HEK293 (cell line): ENCODE measurements around the gene SZT2.
A peak's percentile ranks its signal among the peaks of the same experiment; 100 is the strongest.
"Not testable (repeated sequence)": the region's sequence is repeated elsewhere in the genome, so short reads cannot be mapped to it uniquely, and the experiment has no call there.

ENCODE experiments used
- CTCF ChIA-PET: fragments of 350-600 bp; formaldehyde crosslinking; extraction: SDS; loops from one replicate; lab custom pipeline; 2021; ENCODE audit warnings: antibody characterized with exemption; lab: Yijun Ruan, JAX
- POLR2A ChIA-PET: fragments of 300-600 bp; formaldehyde crosslinking; extraction: SDS; loops from one replicate; lab custom pipeline; 2020; ENCODE audit warnings: antibody characterized with exemption, inconsistent platforms; lab: Yijun Ruan, JAX
- H3K27ac ChIP-seq: fragments of 200-500 bp; sonication (Bioruptor generic); 2 replicates; pipeline ENCODE4 v1.5.1; 2014; ENCODE audit warnings: low read depth, low read length, control low read depth, inconsistent platforms; ENCODE audit errors: extremely low read depth
- H3K36me3 ChIP-seq, 2 experiments: fragments of 200-500 bp in 1 of 2; sonication (Bioruptor generic) in 1 of 2; 1 replicate in 1 of 2; 2 replicates in 1 of 2; pipeline ENCODE4 v1.5.1; 2014 to 2017; ENCODE audit warnings: inconsistent platforms in 2 of 2, low read length in 2 of 2; ENCODE audit not compliant: control insufficient read depth in 2 of 2, insufficient read depth in 1 of 2
- H3K4me1 ChIP-seq: fragments of 200-500 bp; sonication (Bioruptor generic); 2 replicates; pipeline ENCODE4 v1.5.1; 2014; ENCODE audit warnings: mild to moderate bottlenecking, low read length, inconsistent platforms; ENCODE audit not compliant: control insufficient read depth, insufficient read depth
- H3K4me3 ChIP-seq: 2 replicates; pipeline ENCODE4 v1.5.1; 2011; ENCODE audit warnings: low read depth, mild to moderate bottlenecking, control low read depth, low read length, moderate library complexity
- H3K9me3 ChIP-seq: fragments of 200-500 bp; sonication (Bioruptor generic); 2 replicates; pipeline ENCODE4 v1.5.1; 2014; ENCODE audit warnings: low read depth, low read length, inconsistent platforms; ENCODE audit not compliant: control insufficient read depth, insufficient read depth
- AEBP2 ChIP-seq: fragments of 450-650 bp; formaldehyde crosslinking; IDR thresholded peaks from 2 replicates; pipeline ENCODE4 v1.5.1; 2016; ENCODE audit warnings: missing biosample characterization, missing genetic modification characterization, borderline replicate concordance
- FEZF1 ChIP-seq: fragments of 450-650 bp; formaldehyde crosslinking; IDR thresholded peaks from 2 replicates; pipeline ENCODE4 v1.5.1; 2016; ENCODE audit warnings: missing biosample characterization, missing genetic modification characterization
- HOXC10 ChIP-seq: sonication (generic); formaldehyde crosslinking; IDR thresholded peaks from 2 replicates; pipeline ENCODE4 v1.8.1; 2023; ENCODE audit warnings: mild to moderate bottlenecking, missing genetic modification reagents
- ZBTB1 ChIP-seq: fragments of 450-650 bp; formaldehyde crosslinking; IDR thresholded peaks from 2 replicates; pipeline ENCODE4 v1.5.1; 2016; ENCODE audit warnings: missing biosample characterization, missing genetic modification characterization
- ZNF10 ChIP-seq: fragments of 450-650 bp; formaldehyde crosslinking; IDR thresholded peaks from 2 replicates; pipeline ENCODE4 v1.5.1; 2017; ENCODE audit warnings: missing biosample characterization, missing genetic modification characterization
- ZNF112 ChIP-seq: fragments of 450-650 bp; formaldehyde crosslinking; IDR thresholded peaks from 2 replicates; pipeline ENCODE4 v1.5.0; 2017; ENCODE audit warnings: missing biosample characterization, missing genetic modification characterization
- ZNF138 ChIP-seq: fragments of 450-650 bp; formaldehyde crosslinking; IDR thresholded peaks from 2 replicates; pipeline ENCODE4 v1.5.1; 2016; ENCODE audit warnings: missing biosample characterization, missing genetic modification characterization, borderline replicate concordance
- ZNF18 ChIP-seq: fragments of 450-650 bp; formaldehyde crosslinking; IDR thresholded peaks from 2 replicates; pipeline ENCODE4 v1.5.1; 2016; ENCODE audit warnings: missing biosample characterization, missing genetic modification characterization
- ZNF202 ChIP-seq: fragments of 450-650 bp; formaldehyde crosslinking; IDR thresholded peaks from 2 replicates; pipeline ENCODE4 v1.5.1; 2016; ENCODE audit warnings: missing biosample characterization, missing genetic modification characterization, borderline replicate concordance
- ZNF324 ChIP-seq: fragments of 450-650 bp; formaldehyde crosslinking; IDR thresholded peaks from 2 replicates; pipeline ENCODE4 v1.5.1; 2016; ENCODE audit warnings: missing biosample characterization, missing genetic modification characterization
- ZNF501 ChIP-seq: fragments of 450-650 bp; formaldehyde crosslinking; IDR thresholded peaks from 2 replicates; pipeline ENCODE4 v1.5.1; 2016; ENCODE audit warnings: missing biosample characterization, missing genetic modification characterization
- ZNF548 ChIP-seq: fragments of 450-650 bp; formaldehyde crosslinking; IDR thresholded peaks from 2 replicates; pipeline ENCODE4 v1.5.1; 2016; ENCODE audit warnings: missing biosample characterization, missing genetic modification characterization
- ZNF624 ChIP-seq: fragments of 450-650 bp; formaldehyde crosslinking; IDR thresholded peaks from 2 replicates; pipeline ENCODE4 v1.5.1; 2017; ENCODE audit warnings: missing biosample characterization, missing genetic modification characterization
- ZSCAN5A ChIP-seq: fragments of 450-650 bp; formaldehyde crosslinking; IDR thresholded peaks from 2 replicates; pipeline ENCODE4 v1.5.1; 2016; ENCODE audit warnings: missing biosample characterization, missing genetic modification characterization
- TF ChIP-seq, protein P1 (sequence below): fragments of 450-650 bp; IDR thresholded peaks from 2 replicates; pipeline ENCODE4 v1.5.1; 2018; ENCODE audit warnings: missing biosample characterization, mild to moderate bottlenecking, missing genetic modification characterization
- TF ChIP-seq, protein P2 (sequence below): IDR thresholded peaks from 2 replicates; pipeline ENCODE4 v1.6.1; 2011; ENCODE audit warnings: mild to moderate bottlenecking, low read depth, low read length, borderline replicate concordance

SZT2 gene

GRCh38 chr1:43396059-43396458, 6.4 kb downstream of the SZT2 start (continued):
- TF ChIP-seq, protein P1, sequence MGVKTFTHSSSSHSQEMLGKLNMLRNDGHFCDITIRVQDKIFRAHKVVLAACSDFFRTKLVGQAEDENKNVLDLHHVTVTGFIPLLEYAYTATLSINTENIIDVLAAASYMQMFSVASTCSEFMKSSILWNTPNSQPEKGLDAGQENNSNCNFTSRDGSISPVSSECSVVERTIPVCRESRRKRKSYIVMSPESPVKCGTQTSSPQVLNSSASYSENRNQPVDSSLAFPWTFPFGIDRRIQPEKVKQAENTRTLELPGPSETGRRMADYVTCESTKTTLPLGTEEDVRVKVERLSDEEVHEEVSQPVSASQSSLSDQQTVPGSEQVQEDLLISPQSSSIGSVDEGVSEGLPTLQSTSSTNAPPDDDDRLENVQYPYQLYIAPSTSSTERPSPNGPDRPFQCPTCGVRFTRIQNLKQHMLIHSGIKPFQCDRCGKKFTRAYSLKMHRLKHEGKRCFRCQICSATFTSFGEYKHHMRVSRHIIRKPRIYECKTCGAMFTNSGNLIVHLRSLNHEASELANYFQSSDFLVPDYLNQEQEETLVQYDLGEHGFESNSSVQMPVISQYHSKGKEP = peak; percentile 78
- TF ChIP-seq ZBTB1 (tag by site-specific recombination) (no peak), ZSCAN5A (no peak), ZNF548 (tag by site-specific recombination) (no peak)

DNA sequence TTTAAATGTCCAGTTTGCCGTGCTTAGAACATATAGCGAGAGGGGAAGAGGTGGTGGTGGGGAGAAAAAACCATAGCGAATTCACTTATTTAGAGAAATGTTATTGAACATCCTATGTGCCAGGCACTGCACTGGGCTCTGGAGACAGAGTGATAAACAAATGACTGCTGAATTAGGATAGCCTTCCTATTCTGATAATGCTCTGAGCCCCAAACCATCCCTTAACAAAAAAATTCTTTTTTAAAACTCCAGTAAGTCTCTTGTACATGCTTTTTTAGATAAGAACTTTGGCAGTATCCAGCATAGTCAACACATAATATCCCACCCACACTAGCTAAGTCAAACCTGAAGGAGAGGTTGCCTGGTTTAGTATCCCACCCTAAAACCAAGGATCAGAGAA, 8.5 kb downstream of the SZT2 start:
- H3K9me3 ChIP-seq = no peaks in the 10 kb centered on the region
- peaks cover 0 to 5% of the 10 kb centered on the region in 2 experiments for H3K36me3 ChIP-seq
- ChIA-PET POLR2A (no interaction called here), CTCF (interaction anchor here (0.6 to 1.9 kb wide), 2 partner anchors 17 to 322 kb away, joined by 3 to 8 read pairs; no protein-coding TSS in a partner anchor)
- H3K4me3 ChIP-seq = no peak overlapping the region
- no peak overlapping the region for H3K27ac ChIP-seq
- TF ChIP-seq ZNF138 (tag by site-specific recombination) (no peak), FEZF1 (tag by site-specific recombination) (no peak), ZNF624 (tag by site-specific recombination) (no peak), ZNF202 (tag by site-specific recombination) (no peak), ZNF10 (tag by site-specific recombination) (no peak), HOXC10 (no peak), ZNF112 (tag by site-specific recombination) (no peak), ZNF324 (tag by site-specific recombination) (no peak), ZNF501 (no peak), ZNF18 (tag by site-specific recombination) (no peak), AEBP2 (no peak)
- TF ChIP-seq, protein P2, sequence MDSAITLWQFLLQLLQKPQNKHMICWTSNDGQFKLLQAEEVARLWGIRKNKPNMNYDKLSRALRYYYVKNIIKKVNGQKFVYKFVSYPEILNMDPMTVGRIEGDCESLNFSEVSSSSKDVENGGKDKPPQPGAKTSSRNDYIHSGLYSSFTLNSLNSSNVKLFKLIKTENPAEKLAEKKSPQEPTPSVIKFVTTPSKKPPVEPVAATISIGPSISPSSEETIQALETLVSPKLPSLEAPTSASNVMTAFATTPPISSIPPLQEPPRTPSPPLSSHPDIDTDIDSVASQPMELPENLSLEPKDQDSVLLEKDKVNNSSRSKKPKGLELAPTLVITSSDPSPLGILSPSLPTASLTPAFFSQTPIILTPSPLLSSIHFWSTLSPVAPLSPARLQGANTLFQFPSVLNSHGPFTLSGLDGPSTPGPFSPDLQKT = no peak
- peaks cover 11% of the 10 kb centered on the region for H3K4me1 ChIP-seq

GRCh38 chr1:43400441-43400840, 10.7 kb downstream of the SZT2 start:
- H3K4me3 ChIP-seq, H3K27ac ChIP-seq, H3K9me3 ChIP-seq: not testable (repeated sequence)
- Histone ChIP-seq H3K4me1 (peaks cover 10% of the 10 kb centered on the region), H3K36me3 (peaks cover 6 to 26% of the 10 kb centered on the region in 2 experiments)
- CTCF ChIA-PET = interaction anchor here (0.7 to 1.5 kb wide), 2 partner anchors 12 to 635 kb away, joined by 3 to 4 read pairs; no protein-coding TSS in a partner anchor
- POLR2A ChIA-PET = interaction anchor here (0.6 kb wide), 1 partner anchor 8 kb away, joined by 8 read pairs; no protein-coding TSS in a partner anchor
